GM12878 (cell line): Measurements from ENCODE around the gene FTH1. TPM values are rescaled to one million over a fixed set of nuclear protein-coding genes. Genes with fewer than 3 reads are reported as not detected.

Experiments used
- ATAC-seq: fragments of 200-7000 bp; cut with Tn5 transposase; 3 replicates; pipeline ENCODE4 v1.9.1; 2020; ENCODE audit warnings: mild to moderate bottlenecking, moderate library complexity
- BruUV-seq: library from RNA; stranded (reverse); fragments of 400-500 nt; replicated peaks from 2 replicates; lab custom pipeline; 2021; lab: Mats Ljungman, UMichigan
- CTCF ChIA-PET: fragments of 300-600 bp; sonication (Branson Sonifier 250); formaldehyde crosslinking; extraction: SDS; loops from one replicate; lab custom pipeline; 2021; ENCODE audit warnings: inconsistent platforms; lab: Yijun Ruan, JAX
- POLR2A ChIA-PET: fragments of 350-600 bp; formaldehyde crosslinking; extraction: SDS; loops from one replicate; lab custom pipeline; 2021; ENCODE audit warnings: inconsistent platforms; lab: Charles Lee
- RAD21 ChIA-PET: fragments of 300-600 bp; sonication (Branson Sonifier 250); formaldehyde crosslinking; loops from one replicate; lab custom pipeline; 2023; ENCODE audit warnings: antibody characterized with exemption; ENCODE audit not compliant: unreplicated experiment; lab: Charles Lee
- SMC1A ChIA-PET: fragments of 300-600 bp; sonication (Branson Sonifier 250); formaldehyde crosslinking; loops from one replicate; lab custom pipeline; 2023; ENCODE audit not compliant: unreplicated experiment, uncharacterized antibody; lab: Charles Lee
- DNase-seq: peaks from one replicate; pipeline ENCODE4 v3.0.0-alpha.2; 2011; ENCODE audit warnings: low read depth, low spot score
- FAIRE-seq: peaks from 3 replicates; lab custom pipeline; 2011; peaks lifted over from hg19 to GRCh38; lab: Jason Lieb, UNC
- H2AFZ ChIP-seq: 2 replicates; pipeline ENCODE4 v1.6.0; 2011; ENCODE audit warnings: low read depth, low read length, control low read depth; ENCODE audit not compliant: control insufficient read depth
- H3K27ac ChIP-seq: 2 replicates; pipeline ENCODE4 v1.5.1; 2011; ENCODE audit warnings: control low read depth; ENCODE audit not compliant: control insufficient read depth, insufficient read depth
- H3K27me3 ChIP-seq, 2 experiments: replicated peaks in 1 of 2; 2 replicates each; pipeline versions ENCODE4 v1.6.0 to v1.6.1; 2011; ENCODE audit warnings: low read length in 1 of 2; ENCODE audit not compliant: control insufficient read depth in 2 of 2, insufficient read depth in 2 of 2
- H3K36me3 ChIP-seq, 2 experiments: 2 replicates each; pipeline ENCODE4 v1.5.1; 2011; ENCODE audit warnings: low read length in 1 of 2; ENCODE audit not compliant: control insufficient read depth in 2 of 2, insufficient read depth in 2 of 2
- H3K4me1 ChIP-seq: 2 replicates; pipeline ENCODE4 v1.6.1; 2011; ENCODE audit warnings: mild to moderate bottlenecking, low read length, moderate library complexity, mixed read lengths; ENCODE audit not compliant: control insufficient read depth, insufficient read depth
- H3K4me2 ChIP-seq: 2 replicates; pipeline ENCODE4 v1.6.0; 2011; ENCODE audit warnings: control low read depth; ENCODE audit not compliant: control insufficient read depth, insufficient read depth
- H3K4me3 ChIP-seq: fragments of 200-600 bp; sonication (generic); 2 replicates; pipeline ENCODE4 v1.5.1; 2016
- H3K79me2 ChIP-seq: 2 replicates; pipeline ENCODE4 v1.6.0; 2011; ENCODE audit warnings: low read length; ENCODE audit not compliant: control insufficient read depth, insufficient read depth
- H3K9ac ChIP-seq: 2 replicates; pipeline ENCODE4 v1.8.0; 2011; ENCODE audit warnings: low read length, control low read depth, mixed read lengths; ENCODE audit not compliant: control insufficient read depth, insufficient read depth
- H3K9me3 ChIP-seq: replicated peaks from 3 replicates; pipeline ENCODE4 v1.5.1; 2011; ENCODE audit warnings: mild to moderate bottlenecking, low read length; ENCODE audit not compliant: control insufficient read depth, insufficient read depth
- H4K20me1 ChIP-seq: 2 replicates; pipeline ENCODE4 v1.6.0; 2011; ENCODE audit not compliant: control insufficient read depth, insufficient read depth
- HDAC6 ChIP-seq: fragments of 200-600 bp; sonication (generic); IDR thresholded peaks from one replicate; pipeline ENCODE4 v1.8.0; 2017; ENCODE audit warnings: antibody characterized with exemption; ENCODE audit not compliant: unreplicated experiment
- JUNB ChIP-seq: IDR thresholded peaks from 2 replicates; pipeline ENCODE4 v1.6.1; 2016; ENCODE audit warnings: antibody characterized with exemption, mild to moderate bottlenecking
- MYC ChIP-seq: IDR thresholded peaks from 2 replicates; pipeline ENCODE4 v1.6.1; 2011; ENCODE audit warnings: mild to moderate bottlenecking, low read length, moderate library complexity, inconsistent platforms; ENCODE audit not compliant: insufficient read depth, insufficient replicate concordance, insufficient read length, severe bottlenecking
- SREBF1 ChIP-seq: IDR thresholded peaks from 2 replicates; pipeline ENCODE4 v1.6.1; 2012; ENCODE audit warnings: mild to moderate bottlenecking, low read length
- WGBS: methylation state at CpG from one replicate; pipeline ENCODE4 v1.1.6; 2016; ENCODE audit warnings: low lambda C conversion rate; ENCODE audit not compliant: insufficient replicate concordance, insufficient coverage; ENCODE audit errors: missing lambda C conversion rate; 5-methylcytosine and 5-hydroxymethylcytosine counted together
- in situ Hi-C: fragments of 300-500 bp; cut with MboI; formaldehyde crosslinking; loops from 9 replicates; pipeline ENCODE4 v1.14.3; 2018; ENCODE audit warnings: mixed read lengths
- intact Hi-C: fragments of 100-400 bp; cut with micrococcal nuclease; formaldehyde crosslinking; loops from one replicate; pipeline ENCODE4 v1.14.2; 2022; ENCODE audit not compliant: unreplicated experiment
- polyA plus RNA-seq, 11 experiments: library from polyadenylated mRNA; depleted of rRNA in 4 of 11; unstranded in 6 of 11; stranded (reverse) in 5 of 11; fragments of >200 nt; fragmentation: Nextera tagmentation in 4 of 11; fragmentation: Illumina TruSeq in 1 of 11; extraction: Ambion mirVana in 4 of 11; extraction: Trizol in 1 of 11; gene quantifications; 1 replicate in 1 of 11; 2 replicates in 10 of 11; pipeline versions ENCODE4 v1.2.1 to v1.2.3, GENCODE V29; 2011 to 2016; ENCODE audit warnings: inconsistent platforms in 2 of 11, missing spikeins in 2 of 11, low read depth in 1 of 11
- total RNA-seq, 4 experiments: library from RNA; depleted of rRNA in 3 of 4; stranded (reverse); fragments of >200 nt in 3 of 4; fragmentation: Illumina TruSeq in 1 of 4; extraction: Trizol in 1 of 4; gene quantifications; 2 replicates each; pipeline versions ENCODE4 v1.2.1 to v1.2.3, GENCODE V29; 2013 to 2021
- TF ChIP-seq, protein P1 (sequence below): fragments of 450-650 bp; IDR thresholded peaks from 2 replicates; pipeline ENCODE4 v1.6.1; 2017; ENCODE audit warnings: mild to moderate bottlenecking
- TF ChIP-seq, protein P2 (sequence below): fragments of 450-650 bp; IDR thresholded peaks from 2 replicates; pipeline ENCODE4 v1.6.1; 2016; ENCODE audit warnings: mild to moderate bottlenecking

The FTH1 gene
- total and polyA plus RNA-seq, 10 of the 15 experiments (the other 5 are each of a cell fraction or from before 2014, with no cell fraction given): 289 to 4,154 (median 960) TPM

DNA sequence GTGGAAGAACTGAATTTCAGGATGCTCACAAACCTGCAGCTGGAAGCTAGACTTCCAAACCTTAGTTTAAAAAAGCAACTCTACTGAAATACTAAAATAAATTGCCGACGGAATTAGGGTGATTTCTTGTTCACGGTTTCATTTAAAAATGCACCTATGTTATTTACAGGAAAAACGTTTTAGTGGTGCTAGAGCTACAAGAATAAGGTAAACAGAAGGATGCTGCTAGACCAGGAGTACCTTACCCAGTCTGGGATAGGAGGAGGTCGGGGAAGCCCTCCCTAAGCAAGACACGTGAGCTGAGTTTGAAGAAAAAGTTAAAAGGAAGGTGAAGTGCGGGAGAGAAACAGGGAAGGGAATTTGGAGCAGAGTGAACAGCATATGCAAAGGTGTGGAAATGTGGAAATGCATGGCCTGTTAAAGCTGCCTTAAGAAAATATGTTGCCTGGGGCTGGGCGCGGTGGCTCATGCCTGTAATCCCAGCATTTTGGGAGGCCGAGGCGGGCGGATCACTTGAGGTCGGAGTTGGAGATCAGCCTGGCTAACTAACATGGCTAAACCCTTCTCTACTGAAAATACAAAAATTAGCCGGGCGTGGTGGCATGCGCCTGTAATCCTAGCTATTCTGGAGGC, 1.4 kb upstream of the FTH1 start:
- H4K20me1 ChIP-seq: peaks cover 2% of the 10 kb centered on the region; the same call in 1 of the 2 replicates
- POLR2A ChIA-PET: interaction anchor here (2.0 to 2.2 kb wide), 2 partner anchors 154 to 213 kb away, joined by 5 to 12 read pairs; no protein-coding TSS in a partner anchor
- CTCF ChIA-PET: interaction anchor here (0.7 to 7.0 kb wide), 8 partner anchors 21 to 218 kb away, joined by 3 to 49 read pairs (median 4); partner anchors contain the start of genes FEN1 and TMEM258
- in situ Hi-C loops: no loop called here
- H3K27ac ChIP-seq: peak overlapping the region; percentile 96
- no TSS peak for BruUV-seq
- peak overlapping the region; percentile 93 for H3K9ac ChIP-seq
- intact Hi-C loops: loop anchor here (5.0 kb wide), 4 partner anchors 83 to 172 kb away; partner anchors contain the start of genes FADS2 and INCENP
- H3K27me3 ChIP-seq: no peaks in the 10 kb centered on the region
- H2AFZ ChIP-seq: no peak overlapping the region
- no peak for TF ChIP-seq HDAC6
- TF ChIP-seq, protein P1, sequence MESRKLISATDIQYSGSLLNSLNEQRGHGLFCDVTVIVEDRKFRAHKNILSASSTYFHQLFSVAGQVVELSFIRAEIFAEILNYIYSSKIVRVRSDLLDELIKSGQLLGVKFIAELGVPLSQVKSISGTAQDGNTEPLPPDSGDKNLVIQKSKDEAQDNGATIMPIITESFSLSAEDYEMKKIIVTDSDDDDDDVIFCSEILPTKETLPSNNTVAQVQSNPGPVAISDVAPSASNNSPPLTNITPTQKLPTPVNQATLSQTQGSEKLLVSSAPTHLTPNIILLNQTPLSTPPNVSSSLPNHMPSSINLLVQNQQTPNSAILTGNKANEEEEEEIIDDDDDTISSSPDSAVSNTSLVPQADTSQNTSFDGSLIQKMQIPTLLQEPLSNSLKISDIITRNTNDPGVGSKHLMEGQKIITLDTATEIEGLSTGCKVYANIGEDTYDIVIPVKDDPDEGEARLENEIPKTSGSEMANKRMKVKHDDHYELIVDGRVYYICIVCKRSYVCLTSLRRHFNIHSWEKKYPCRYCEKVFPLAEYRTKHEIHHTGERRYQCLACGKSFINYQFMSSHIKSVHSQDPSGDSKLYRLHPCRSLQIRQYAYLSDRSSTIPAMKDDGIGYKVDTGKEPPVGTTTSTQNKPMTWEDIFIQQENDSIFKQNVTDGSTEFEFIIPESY: no peak
- no peak for TF ChIP-seq JUNB
- no peak for TF ChIP-seq SREBF1
- TF ChIP-seq MYC: no peak
- TF ChIP-seq, protein P2, sequence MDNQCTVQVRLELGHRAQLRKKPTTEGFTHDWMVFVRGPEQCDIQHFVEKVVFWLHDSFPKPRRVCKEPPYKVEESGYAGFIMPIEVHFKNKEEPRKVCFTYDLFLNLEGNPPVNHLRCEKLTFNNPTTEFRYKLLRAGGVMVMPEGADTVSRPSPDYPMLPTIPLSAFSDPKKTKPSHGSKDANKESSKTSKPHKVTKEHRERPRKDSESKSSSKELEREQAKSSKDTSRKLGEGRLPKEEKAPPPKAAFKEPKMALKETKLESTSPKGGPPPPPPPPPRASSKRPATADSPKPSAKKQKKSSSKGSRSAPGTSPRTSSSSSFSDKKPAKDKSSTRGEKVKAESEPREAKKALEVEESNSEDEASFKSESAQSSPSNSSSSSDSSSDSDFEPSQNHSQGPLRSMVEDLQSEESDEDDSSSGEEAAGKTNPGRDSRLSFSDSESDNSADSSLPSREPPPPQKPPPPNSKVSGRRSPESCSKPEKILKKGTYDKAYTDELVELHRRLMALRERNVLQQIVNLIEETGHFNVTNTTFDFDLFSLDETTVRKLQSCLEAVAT: peak; percentile 70
- TF ChIP-seq, all 136 proteins: peak for 1
- SMC1A ChIA-PET: interaction anchor here (0.7 to 5.8 kb wide), 6 partner anchors 12 to 139 kb away, joined by 3 to 29 read pairs (median 5); no protein-coding TSS in a partner anchor
- Histone ChIP-seq H3K4me3 (peak overlapping the region; percentile 80), H3K4me2 (peak overlapping the region; percentile 72), H3K4me1 (peaks cover 48% of the 10 kb centered on the region), H3K9me3 (no peaks in the 10 kb centered on the region), H3K79me2 (peaks cover 36% of the 10 kb centered on the region), H3K36me3 (peaks cover 4 to 13% of the 10 kb centered on the region in 2 experiments)
- no peak for ATAC-seq
- 92% methylated on average over 16 of the region's 16 CpGs for WGBS
- RAD21 ChIA-PET: interaction anchor here (1.0 to 2.7 kb wide), 6 partner anchors 21 to 154 kb away, joined by 3 to 13 read pairs (median 4); no protein-coding TSS in a partner anchor
- FAIRE-seq: no peak
- DNase-seq: no peak
